GM21515 (cell line): ENCODE results near the gene FMNL2.

ENCODE experiments used
- ATAC-seq: cut with Tn5 transposase; IDR thresholded peaks from one replicate; pipeline ENCODE4 v1.9.1; 2021; ENCODE audit not compliant: unreplicated experiment

FMNL2 gene

GRCh38 chr2:152421521-152422370, 86.8 kb downstream of the FMNL2 start:
- ATAC-seq: peak; percentile 78

GRCh38 chr2:152423684-152424083, 88.7 kb downstream of the FMNL2 start:
- no peak for ATAC-seq

- ATAC-seq: no peak
Observed at GRCh38 chr2:152425765-152426727, 91.1 kb downstream of the FMNL2 start.

DNA sequence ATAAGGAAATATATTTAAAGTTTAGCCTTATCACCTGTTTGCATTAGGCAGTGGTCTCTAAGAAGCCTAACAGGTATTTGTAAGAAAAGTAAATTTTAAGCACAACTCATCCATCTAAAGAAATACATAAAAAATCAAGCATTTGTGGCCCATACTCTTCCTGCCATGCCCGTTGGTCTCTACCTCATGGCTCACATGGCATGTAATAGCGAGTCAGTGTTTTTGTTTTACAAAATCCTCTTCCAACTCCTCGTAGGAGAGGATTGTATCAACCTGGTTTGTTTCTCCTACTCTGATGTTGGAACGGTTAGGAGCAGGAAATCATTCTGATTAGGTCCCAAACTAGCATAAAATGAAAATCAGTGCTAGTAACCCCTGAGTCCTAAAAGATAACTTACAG, 91.8 kb downstream of the FMNL2 start:
- no peak for ATAC-seq

GRCh38 chr2:152427902-152428301, 92.9 kb downstream of the FMNL2 start:
- ATAC-seq: no peak

- no peak for ATAC-seq
Observed at GRCh38 chr2:152428800-152429582, 94.0 kb downstream of the FMNL2 start.

DNA sequence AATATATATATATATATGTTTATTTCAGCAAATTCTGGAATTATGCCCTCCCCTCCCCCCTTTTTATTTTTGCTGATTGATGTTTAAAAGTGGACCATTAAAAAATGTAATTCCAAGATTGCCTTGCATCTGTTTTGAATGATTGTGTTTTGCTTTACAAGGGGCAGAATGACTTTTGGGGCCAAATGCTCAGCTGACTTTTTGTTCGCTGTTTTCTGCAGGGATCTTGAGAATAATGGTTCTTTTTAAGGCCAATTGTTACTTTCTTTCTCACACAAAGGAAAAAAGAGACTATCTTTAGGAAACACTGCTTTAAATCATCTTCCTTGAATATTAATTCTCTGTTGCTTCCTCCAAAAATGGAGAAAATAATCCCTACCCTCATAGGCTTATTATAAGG, 95.9 kb downstream of the FMNL2 start:
- ATAC-seq: no peak

- ATAC-seq: no peak
Observed at GRCh38 chr2:152431370-152432098, 96.6 kb downstream of the FMNL2 start.

DNA sequence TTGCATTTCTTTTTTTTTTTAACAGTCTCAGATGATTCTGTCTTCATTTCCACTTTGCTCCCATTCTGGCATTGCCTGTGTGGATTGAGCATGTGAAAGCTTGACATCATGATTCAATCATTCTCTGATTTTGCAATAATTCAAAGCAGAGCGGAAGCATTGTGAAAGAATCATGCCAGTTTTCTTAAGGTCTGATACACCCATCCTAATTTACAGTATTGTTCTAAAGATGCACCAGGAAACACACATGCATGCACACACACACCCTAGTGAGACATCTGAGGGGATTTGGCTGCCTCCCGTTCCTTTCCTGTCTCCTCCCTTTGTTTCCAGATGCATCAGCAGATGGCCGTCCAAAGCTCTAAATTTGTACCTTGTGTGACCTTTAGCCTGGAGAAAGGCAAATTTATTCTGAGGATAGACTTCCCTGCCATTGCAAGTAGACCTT, 97.3 kb downstream of the FMNL2 start:
- no peak for ATAC-seq

GRCh38 chr2:152432765-152433164, 97.8 kb downstream of the FMNL2 start:
- no peak for ATAC-seq

- ATAC-seq: no peak
Observed at GRCh38 chr2:152433289-152433688, 98.3 kb downstream of the FMNL2 start.

GRCh38 chr2:152433791-152434190, 98.8 kb downstream of the FMNL2 start:
- ATAC-seq: no peak

- ATAC-seq: no peak
Observed at GRCh38 chr2:152434395-152435182, 99.6 kb downstream of the FMNL2 start.

DNA sequence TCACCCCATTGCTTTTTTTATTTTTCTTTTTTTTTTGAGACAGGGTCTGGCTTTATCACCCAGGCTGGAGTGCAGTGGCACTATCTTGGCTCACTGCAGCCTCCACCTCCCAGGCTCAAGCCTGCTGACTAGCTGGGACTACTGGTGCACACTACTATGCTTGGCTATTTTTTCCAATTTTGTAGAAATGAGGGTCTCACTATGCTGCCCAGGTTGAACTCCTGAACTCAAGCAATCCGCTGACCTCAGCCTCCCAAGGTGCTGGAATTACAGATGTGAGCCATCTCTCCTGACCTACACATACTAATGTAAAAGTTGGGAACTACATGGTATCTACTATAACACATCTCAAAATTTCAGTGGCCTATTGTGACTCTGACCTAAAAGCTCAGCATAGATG, 101.2 kb downstream of the FMNL2 start:
- no peak for ATAC-seq

- ATAC-seq: no peak
Observed at GRCh38 chr2:152437276-152438108, 102.5 kb downstream of the FMNL2 start.

GRCh38 chr2:152440049-152440448, 105.1 kb downstream of the FMNL2 start:
- no peak for ATAC-seq

GRCh38 chr2:152440460-152440859, 105.5 kb downstream of the FMNL2 start:
- no peak for ATAC-seq

GRCh38 chr2:152441961-152442360, 107.0 kb downstream of the FMNL2 start:
- peak; percentile 65 for ATAC-seq

DNA sequence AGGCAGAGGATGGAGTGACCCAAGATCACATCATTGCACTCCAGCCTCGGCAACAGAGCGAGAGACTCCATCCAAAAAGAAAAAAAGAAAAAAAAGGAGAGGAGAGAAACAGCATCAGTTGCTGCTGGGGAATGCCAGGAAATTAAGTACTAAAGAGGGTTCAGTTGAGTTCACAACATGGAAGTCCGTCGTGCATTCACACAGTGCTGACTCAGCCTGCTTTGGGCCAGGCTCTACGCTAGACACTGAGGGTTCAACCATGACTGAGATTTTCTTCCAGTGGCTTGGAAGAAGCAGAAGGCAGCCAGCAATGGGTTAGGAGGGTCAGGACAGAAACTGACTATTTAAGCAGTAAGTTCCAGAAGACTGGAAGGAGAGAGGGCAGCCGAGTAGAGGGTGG, 108.8 kb downstream of the FMNL2 start:
- no peak for ATAC-seq
